NCI-H69 (cell line): ENCODE results near the gene SHISAL1.
"Not testable (repeated sequence)": the region's sequence is repeated elsewhere in the genome, so short reads cannot be mapped to it uniquely, and the experiment has no call there.

Experiments used
- DNase-seq: peaks from one replicate; lab custom pipeline; 2025; lab: John Stamatoyannopoulos, UW

SHISAL1 gene

GRCh38 chr22:44234372-44234771 is 78.4 kb downstream of the SHISAL1 start:
- DNase-seq, result not testable (repeated sequence)

DNA sequence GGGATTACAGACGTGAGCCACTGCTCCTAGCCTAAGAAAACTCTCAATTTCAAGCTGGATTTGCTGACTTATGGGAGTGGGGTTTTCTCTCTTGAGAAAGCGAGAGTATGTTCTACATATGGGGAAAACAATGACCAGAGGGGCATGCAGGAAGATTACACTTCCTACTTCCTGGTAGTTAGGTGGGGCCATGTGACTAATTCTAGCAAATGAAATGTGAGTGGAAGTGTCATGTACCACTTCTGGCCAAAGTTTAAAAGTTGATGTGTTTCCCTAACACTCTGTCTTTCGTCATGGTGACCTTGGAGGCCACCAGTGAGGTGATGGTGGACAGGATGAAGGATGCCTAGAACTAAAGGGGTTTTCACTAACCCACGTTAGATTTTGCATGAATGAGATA is 81.5 kb downstream of the SHISAL1 start:
- no peak for DNase-seq

DNA sequence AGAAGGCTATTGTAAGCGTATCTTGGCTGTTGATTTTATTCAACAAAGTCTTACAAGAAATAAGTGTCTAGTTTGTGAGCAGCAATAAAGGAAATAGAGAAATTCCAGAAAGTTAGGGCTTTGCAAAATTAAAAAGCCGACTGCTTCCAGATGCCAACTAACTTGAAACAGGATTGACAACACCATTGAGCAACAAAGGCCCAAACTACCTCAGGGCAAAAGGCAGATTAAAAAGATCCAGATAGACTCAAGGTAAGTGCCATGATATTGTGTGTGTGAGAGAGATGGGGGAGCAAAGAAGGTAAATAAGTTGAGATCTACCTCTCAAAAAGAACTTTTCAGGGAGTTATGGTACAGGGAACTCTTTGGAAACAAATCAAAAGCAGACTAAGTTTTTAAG is 82.9 kb downstream of the SHISAL1 start:
- no peak for DNase-seq

- no peak for DNase-seq
Observed at GRCh38 chr22:44229331-44229730, 83.4 kb downstream of the SHISAL1 start.

GRCh38 chr22:44225812-44226211 is 86.9 kb downstream of the SHISAL1 start:
- no peak for DNase-seq

DNA sequence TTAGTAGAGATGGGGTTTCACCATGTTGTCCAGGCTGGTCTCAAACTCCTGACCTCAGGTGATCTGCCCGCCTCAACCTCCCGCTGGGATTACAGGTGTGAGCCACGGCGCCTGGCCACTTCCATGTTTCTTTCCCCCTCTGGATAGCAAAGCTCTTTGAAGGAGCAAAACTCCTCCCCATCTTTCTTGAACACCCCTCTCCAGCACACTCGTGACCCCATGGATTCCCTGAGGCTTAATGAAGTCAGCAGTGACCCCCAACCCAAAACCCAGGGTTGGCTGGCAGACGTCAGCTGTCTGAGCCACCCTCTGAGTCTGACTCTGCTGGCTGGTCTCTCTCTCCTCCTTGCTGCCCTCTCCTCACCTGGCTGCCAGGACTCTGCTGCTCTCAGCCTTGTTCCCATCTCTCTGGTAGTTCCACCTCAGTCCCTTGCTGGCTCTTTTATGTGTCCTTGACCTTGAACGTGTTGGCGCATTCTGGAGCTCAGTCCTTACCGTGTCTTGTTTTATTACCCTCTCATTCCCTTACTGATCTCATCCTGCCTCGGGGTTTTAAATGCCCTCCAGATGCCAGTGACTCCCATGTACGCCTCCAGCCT is 87.6 kb downstream of the SHISAL1 start:
- DNase-seq, result no peak

DNA sequence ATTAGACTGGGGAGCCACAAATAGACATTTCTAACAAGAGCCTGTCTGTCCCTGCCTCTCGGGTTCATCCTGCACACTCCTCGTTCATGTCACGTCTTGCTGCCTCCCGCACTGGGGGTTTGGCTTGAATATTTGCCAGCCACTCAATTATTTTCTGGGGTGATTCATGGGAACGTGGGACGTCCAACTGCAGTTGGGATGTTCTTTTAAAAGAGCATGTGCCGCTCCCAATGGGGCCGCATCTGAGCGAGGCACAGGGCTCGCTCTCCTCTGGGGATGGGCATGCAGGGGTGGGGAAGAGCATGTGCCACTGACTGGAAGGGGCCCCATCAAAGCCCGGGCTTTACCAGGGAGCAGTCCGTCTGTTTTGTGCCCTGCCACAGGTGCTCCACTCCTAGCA is 88.6 kb downstream of the SHISAL1 start:
- DNase-seq, result no peak

DNA sequence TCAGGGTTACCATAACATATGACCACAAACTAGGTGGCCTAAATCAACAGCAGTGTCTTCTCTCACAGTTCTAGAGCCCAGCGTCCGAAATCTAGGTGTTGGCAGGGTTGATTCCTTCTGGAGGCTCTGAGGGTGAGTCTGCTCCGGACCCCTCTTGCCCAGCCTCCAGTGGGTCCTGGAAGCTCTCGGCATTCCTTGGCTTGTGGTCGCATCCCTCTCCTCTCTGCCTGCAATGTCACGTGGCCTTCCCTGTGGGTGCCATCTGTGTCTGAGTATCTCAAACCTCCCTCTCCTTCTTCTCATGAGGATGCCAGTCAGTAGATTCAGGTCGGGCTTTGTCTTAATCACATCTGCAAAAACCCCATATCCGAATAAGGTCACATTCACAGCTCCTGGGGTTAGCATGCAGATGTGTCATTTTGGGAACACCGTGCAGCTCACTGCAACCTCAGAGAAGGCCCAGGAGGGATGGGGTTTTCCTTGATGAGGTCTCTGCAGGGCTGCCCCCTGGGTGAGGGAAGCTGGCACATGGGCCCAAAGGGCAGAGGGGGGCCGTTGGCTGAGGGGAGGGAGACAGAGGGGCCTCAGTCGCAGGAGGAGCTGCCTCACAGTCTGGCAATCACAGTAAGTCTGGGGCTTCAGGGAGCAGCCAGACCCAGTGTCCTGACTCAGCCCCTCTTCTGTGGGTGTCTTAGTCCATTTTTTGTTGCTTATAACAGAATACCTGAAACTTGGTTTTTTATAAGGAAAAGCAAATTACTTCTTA is 90.9 kb downstream of the SHISAL1 start:
- no peak for DNase-seq

DNA sequence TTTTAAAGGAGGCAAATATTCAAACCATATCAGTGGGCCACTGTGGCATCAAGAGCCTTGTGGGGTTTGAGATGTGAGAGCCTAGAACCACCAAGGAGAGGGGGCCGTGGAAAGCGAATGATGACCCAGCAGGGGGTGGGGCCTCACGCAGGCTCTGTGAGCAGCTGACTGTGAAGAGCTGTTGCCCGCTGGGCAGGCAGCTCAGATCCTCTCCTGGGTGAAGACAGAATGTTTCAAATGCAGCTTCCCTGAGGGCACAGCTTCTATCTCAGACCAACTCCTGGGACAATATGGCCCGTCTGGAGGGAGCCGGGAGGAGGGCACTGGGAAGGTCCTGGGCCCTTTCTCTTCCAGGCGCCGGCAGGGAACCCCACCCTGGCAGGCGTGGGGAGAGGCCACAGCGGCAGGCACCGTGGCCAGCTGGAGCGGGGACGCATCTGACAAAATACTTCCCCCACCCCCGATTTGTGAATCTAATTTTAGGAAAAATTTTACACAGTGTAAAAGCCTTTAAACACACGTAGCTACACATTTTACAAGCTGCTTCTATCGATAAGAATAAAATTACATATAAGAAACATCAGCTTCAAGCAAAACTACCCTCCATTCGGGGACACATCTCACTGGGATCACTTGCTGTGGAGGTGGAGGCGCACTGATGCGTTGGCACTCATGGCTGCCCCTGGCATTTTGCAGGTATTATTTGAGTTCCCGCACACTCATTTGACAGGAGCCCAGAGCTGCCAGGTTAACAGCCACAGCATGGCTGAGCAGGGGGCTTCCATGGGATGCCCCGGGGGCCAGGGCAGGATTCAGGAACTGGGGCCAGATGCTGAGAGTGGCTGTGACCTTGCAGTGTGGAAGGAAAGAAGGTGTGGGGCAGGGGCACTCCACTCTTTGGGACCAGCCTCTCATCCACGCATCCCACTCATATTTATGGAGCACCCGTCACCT is 91.7 kb downstream of the SHISAL1 start:
- no peak for DNase-seq

DNA sequence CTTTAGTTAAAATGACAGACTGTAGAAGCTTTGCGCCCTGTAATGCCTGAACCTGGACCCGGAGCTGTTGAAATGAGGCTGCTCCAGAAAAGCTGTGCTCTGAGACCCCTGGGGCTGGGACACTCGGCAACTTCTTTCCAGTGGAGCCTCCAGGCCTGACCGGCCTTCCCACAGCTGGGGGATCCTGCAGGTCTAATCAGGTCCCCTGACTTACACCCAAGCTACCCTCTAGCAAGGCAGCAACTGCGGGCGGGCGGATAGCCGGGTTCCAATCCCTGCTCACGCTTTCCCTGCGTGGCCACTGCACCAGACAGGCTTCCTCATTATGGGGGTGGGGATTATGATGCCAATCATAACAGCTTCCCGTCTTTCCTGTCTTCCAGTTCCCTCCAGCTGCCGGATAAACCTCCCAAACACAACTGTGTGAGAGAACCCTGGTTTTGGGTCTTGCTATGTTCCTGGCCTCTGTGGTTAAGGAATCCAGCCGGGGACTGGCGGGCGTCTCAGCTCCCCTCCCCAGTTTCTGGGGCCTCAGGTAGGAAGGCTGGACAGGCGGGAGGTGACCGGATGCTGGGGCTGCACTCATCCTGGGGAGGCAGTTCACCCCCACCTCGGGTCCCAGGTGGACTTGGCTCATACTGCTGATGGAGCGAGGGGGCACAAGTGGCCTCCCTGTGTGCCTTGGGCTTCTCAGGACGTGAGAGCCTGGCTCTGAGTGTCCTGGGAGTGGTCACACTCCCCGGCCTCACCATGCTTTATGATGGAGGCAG is 93.5 kb downstream of the SHISAL1 start:
- DNase-seq, result no peak

- DNase-seq, result no peak
Observed at GRCh38 chr22:44218071-44218470, 94.7 kb downstream of the SHISAL1 start.

- DNase-seq, result no peak
Observed at GRCh38 chr22:44217346-44217745, 95.4 kb downstream of the SHISAL1 start.

DNA sequence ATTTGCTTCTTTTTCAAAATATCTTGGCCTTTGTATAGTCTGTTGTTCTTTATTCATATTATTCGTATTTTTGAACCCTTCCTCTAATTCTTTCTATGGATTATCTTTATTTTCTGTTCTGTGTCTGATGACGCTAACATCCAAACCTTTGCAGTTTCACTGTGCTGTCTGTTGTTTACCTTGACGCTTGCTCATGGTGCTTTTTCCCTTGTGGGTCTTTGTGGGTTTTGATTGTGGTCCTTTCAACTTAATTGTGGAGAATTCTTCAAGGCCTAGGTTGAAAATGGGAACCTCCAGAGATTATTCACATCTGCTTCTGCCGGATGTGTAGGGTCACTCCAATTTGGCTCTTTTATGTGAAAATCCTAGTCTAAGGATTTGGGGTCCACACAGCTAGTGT is 97.5 kb downstream of the SHISAL1 start:
- DNase-seq, result no peak

GRCh38 chr22:44214764-44215163 is 98.0 kb downstream of the SHISAL1 start:
- no peak for DNase-seq

GRCh38 chr22:44214187-44214586 is 98.6 kb downstream of the SHISAL1 start:
- DNase-seq, result no peak

DNA sequence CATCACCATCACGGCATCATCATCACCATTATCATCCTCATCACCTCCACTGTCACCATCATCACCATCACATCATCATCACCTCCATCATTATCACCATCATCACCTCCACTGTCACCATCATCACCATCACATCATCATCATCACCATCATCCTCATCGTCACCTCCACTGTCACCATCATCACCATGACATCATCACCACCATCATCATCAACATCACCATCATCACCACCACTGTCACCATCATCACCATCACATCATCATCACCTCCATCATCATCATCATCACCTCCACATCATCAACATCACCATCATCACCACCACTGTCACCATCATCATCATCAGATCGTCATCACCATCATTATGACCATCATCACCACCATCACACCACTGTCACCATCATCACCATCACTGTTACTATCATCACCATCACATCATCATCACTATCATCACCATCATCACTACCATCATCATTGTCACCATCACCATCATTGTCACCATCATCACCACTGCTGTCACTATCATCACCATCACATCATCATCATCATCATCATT is 99.2 kb downstream of the SHISAL1 start:
- DNase-seq, result no peak

- no peak for DNase-seq
Observed at GRCh38 chr22:44212936-44213335, 99.8 kb downstream of the SHISAL1 start.

DNA sequence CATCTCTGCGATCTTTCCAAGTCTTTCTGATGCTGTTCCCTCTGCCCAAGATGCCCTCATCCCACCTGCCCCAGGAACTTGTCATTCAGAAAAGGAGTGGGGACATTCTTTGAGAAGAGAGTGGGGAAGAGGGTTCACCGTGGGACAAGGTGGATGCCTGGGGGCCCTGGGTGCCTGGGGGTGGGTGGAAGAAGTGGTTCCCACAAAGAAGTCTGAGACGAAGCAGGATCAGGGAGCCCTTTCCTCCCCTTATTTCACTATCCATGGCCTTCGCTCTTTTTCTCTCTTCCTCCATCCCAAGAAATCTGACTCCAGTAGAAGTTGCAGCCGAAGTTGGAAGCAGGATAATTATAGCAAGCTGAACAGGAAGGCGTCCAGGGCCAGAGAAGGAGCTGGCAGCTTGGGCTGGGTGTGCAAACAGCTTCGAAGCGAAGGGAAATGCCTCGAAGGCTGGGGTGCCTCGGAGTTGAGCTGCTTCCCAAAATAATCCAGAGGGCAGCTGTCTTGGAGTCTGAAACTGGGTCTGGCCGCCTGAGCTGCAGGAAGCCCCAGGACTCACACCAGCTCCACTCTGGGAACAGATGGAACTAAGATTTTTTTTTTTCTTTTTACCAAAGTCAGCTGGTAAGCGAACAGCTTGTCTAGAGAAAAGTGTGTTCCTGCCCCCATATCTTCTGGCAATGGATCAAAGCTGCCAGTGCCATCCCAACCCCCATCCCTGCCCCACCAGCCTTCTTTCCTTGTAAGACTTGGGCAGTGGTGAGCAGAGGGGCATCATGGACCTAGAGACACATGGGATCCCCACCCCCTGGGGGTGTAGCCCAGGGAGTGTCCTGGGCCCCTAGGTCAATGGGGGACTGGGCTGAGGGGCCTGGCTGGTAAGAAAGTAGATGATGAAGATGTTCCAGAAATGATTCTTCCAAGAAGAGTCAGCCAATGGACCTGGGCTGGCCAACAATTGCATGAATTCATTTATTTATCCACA is 100.5 kb downstream of the SHISAL1 start:
- DNase-seq, result no peak

DNA sequence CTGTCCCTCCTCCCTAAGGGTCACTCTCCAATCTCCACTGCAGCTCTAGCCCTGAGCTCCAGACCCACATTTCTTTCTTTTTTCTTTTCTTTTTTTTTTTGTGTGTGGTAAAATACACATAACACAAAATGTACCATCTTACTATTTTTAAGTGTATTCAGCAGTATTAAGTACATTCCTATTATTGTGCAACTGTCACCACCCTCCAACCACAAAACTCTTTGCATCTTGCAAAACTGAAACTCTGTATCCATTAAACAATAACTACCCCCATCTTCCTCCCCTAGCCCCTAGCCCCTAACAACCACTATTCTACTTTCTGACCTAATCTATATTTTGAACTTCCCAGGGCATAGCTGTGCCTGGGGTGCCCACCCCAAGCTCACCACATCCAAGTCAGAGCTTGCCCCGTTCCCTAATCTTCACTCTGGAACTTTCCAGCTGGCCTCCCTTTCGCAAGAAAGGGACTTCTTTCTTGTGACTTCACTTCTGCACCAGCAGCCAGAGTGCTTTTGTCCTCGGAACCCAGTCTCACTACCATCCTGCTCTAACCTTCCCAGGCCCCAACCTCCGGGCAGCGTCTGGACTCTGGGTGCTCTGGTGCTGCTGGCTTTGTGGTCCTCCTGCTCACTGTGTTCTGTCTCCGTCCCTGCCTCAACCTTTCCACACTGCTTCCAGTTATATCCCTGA is 101.3 kb downstream of the SHISAL1 start:
- DNase-seq, result no peak

DNA sequence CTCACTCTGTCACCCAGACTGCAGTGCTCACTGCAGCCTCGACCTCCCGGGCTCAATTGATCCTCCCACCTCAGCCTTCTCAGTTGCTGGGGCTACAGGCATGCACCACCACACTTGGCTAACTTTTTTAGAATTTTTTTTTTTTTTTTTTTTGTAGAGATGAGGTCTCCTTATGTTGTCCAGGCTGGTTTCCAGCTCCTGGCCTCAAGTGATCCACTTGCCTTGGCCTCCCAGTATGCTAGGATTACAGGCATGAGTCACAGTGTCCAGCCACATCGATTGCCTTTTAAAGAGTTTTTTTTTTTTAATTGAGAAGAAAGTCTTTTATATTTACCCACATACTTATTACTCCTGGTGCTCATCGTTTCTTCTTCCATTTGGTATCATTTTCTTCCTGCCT is 102.0 kb downstream of the SHISAL1 start:
- DNase-seq, result no peak
